ENCODE results near the gene TK2.
"Not testable (repeated sequence)": the region's sequence is repeated elsewhere in the genome, so short reads cannot be mapped to it uniquely, and the experiment has no call there.

The TK2 gene

DNA sequence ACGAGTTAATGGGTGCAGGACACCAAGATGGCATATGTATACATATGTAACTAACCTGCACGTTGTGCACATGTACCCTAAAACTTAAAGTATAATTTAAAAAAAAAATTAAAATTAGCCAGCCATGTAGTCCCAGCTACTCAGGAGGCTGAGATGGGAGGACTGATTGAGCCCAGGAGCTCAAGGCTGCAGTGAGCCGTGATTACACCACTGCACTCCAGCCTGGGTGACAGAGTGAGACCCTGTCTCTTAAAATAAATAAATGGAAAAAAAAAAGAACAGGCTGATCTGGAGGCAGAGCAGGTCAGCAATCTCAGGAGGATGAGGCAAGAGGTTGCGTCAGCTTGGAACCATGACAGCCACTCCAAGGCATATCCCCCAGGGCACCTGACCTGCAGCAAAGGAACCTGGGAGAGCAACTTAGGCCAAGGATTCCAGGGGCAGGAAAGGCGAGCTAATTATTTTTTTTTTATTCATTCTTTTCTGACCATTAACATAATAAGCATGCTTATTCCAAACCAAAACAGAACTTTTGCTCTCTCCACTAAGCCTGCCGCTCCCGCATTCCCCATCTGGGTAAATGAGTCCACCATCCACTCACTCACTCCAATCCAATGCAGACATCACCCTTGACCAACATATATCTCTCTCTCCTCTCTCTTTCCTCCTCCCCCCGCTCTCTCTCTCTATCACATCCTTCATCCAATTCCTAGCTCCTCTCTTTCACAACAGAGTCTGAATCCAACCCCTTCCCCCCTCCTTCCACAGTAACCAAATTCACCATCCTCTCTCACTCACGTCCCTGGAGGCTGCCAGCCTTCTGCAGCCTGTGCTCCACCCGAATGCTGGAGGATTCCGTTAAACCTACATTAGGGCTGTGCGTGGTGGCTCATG, 47.7 kb downstream of the TK2 start:
- no peak for DNase-seq

- not testable (repeated sequence) for DNase-seq
Observed at GRCh38 chr16:66501563-66501962, 48.4 kb downstream of the TK2 start.

DNA sequence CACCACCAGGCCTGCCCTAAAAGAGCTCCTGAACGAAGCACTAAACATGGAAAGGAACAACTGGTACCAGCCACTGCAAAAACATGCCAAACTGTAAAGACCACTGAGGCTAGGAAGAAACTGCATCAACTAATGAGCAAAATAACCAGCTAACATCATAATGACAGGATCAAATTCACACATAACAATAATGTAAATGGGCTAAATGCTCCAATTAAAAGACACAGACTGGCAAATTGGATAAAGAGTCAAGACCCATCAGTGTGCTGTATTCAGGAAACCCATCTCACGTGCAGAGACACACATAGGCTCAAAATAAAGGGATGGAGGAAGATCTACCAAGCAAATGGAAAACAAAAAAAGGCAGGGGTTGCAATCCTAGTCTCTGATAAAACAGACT, 52.0 kb downstream of the TK2 start:
- DNase-seq: not testable (repeated sequence)

GRCh38 chr16:66496226-66496625, 53.7 kb downstream of the TK2 start:
- DNase-seq: not testable (repeated sequence)

- DNase-seq: no peak
Observed at GRCh38 chr16:66495440-66495839, 54.5 kb downstream of the TK2 start.

DNA sequence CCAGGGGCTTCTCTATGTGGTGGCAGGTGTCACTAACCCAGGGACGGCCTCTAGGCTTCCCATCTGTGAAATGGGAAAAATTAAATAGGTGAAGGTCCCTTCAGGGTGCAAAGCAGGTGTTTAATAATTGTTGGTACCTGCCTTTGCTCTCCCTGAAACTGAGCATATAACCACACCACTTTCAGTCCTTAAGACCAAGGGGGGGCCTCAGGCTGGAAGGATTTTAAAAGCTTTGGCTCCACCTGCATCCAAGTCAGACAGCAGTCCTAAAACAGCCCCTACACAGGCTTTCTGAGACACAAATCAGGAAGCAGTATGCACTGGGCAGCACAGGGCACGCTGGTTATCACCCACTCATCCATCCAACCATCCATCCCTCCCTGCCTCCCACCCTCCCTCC, 55.0 kb downstream of the TK2 start:
- no peak for DNase-seq

GRCh38 chr16:66493490-66494401, 56.2 kb downstream of the TK2 start:
- no peak for DNase-seq

GRCh38 chr16:66491716-66492064, 58.2 kb downstream of the TK2 start:
- no peak for DNase-seq

DNA sequence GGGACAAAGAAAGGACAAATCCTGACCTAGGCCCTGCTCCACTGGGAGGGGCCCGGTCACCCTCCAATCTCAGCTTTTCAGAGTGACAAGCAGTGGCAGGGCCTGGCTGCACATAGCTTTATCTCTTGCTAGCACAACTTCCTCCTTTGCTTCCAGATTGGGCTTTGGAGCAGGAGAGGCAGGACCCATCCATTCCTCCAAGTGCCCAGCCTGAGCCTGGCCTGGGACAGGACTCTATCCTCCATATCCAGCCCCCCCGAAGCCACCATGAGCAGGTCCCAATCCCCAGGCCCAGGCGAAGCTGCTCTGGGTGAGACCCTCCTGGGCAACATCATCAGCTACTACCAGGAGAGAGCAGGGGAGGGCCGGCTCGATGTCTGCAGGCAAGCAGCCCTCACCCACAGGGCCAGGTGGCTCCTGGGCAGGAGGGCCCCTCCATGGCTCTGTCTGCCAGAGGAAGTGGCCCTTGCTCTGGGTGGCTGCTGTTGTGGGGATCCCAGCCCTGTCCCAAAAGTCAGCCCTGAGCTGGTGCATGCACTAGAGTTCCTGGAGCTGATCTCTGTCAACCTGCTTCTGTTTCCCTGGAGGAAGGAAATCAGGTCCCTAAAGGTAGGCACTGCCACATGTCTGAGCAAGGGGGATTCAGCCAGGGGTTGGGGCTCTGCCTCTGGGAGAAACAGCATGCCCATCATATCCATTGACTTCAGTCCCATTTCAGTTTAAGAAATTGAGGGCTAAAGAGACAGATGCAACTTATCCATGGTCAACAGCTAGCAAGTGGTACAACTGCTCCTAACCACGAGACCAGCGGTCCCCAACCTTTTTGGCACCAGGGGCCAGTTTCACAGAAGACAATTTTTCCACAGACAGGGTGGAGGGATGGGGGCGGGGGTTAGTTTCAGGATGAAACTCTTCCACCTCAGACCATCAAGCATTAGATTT, 58.9 kb downstream of the TK2 start:
- DNase-seq: no peak

GRCh38 chr16:66489818-66490217, 60.1 kb downstream of the TK2 start:
- DNase-seq: no peak

DNA sequence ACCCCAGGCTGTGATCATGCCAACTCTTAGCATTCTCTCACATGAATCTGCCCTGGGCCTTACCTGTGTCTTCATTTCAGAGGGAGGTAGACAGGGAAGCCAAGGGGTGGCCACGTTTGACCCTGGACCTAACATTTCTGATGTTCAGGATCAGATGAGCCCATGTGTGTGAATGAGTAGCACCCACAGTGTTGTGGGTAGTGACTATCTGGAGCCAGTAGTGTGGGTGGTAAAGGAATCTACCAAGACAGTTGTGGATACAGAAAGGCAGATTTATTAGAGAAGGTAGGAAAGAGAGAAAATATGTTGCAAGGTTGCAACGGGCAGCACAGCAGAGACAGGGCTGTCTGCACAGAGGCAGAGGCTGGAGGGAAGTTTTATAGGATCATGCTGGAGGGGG, 60.5 kb downstream of the TK2 start:
- DNase-seq: no peak

- no peak for DNase-seq
Observed at GRCh38 chr16:66488505-66488904, 61.4 kb downstream of the TK2 start.

- DNase-seq: no peak
Observed at GRCh38 chr16:66487580-66488275, 62.2 kb downstream of the TK2 start.

DNA sequence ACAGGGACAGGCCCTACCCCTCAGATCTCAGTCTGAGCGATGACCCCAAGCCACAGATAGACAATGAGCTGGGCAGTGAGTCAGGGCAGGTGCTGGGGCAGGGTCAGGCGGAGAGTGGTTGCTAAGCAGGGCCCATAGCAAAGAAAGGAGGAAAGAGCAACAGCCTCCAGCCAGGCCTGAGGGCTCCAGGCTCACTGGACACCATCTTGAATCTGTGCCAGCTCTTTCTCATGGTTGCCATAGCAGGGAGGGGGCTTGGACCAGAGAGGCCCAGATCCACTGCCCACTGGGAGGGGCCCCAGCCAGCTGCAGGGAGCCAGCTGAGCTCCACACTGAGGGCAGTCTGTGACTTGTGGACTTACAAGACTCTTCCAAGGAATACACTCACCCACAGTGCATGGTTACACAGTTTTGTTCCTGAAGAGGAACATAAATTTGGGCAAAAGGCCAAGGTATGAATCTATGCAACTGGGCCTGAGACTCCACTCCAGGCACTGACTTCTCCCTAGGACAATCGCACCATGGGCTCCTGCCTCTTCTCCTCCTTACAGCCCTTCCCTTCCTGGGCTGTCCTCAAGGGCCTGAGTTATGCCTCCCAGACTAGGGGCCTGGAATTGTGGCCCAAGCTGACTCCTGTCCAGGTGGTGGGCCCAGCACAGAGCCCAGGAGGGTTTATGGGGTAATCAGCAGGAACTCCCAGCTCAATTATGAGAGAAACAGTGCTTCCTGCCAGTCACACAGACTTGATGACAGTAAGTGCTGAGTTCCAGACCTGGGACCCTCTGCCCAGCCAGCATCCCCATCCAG, 62.9 kb downstream of the TK2 start:
- no peak for DNase-seq

DNA sequence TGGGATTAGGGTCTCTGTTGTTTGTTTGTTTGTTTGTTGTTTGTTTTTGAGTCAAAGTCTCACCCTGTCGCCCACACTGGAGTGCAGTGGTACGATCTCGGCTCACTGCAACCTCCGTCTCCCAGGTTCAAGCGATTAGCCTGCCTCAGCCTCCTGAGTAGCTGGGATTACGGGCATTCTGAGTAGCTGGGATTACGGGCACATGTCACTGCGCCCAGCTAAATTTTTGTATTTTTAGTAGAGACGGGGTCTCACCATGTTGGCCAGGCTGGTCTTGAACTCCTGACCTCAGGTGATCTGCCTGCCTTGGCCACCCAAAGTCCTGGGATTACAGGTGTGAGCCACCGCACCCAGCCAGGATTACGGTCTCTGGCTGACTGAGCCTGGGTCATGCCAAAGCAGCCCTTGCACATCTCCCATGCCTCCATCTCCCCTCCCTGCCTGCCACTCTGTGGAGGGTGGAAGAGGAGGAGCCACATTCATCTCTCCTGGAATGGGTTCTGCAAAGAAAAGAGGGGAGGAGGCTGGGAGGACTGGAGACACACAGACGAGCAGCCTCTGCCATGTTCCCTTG, 63.6 kb downstream of the TK2 start:
- DNase-seq: no peak

DNA sequence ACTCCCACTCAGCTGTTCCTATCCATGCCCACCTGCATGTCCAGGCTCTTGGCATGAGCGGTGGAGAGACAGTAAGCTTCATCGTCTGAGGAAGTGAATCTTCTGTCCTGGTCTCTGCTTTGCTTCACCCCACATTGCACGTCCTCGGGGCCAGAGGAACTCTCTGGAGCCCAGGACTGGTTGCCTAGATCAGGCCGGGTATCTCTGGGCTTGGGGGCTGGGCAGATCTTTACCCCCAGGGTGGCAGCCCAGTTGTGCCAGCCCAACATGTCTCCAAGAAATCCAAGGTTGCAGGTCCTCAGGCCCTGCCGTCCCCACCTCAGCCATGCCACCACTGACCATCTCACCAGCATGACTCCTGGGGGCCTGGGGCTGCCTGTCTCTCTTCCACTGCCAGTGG, 64.5 kb downstream of the TK2 start:
- DNase-seq: no peak

GRCh38 chr16:66484453-66485213, 65.3 kb downstream of the TK2 start:
- DNase-seq: no peak

GRCh38 chr16:66483689-66484452, 66.1 kb downstream of the TK2 start:
- peak; percentile 54 for DNase-seq

DNA sequence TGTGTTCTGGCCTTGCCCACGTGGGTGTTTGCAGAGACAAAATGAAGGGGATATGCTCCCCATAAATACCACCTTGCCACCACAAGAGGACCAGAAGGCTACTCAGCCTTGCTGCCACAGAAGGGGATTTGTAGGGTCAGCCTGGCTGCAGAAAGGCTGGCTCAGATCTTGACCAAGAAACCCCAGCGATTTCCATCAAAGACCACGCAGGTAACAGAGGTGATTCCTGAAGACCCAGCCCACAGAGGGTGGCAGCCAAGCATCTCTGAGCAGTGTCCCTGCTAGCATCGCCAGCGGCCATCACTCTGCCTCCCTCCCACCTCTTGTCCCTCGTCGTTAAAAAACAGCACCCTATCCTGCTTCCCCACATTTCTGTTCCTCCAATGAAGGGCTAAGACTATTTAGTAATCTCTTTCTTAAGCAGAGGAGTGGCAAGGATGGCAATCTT, 68.0 kb downstream of the TK2 start:
- DNase-seq: no peak
